Activated CD4-positive, CD25-positive, alpha-beta regulatory T cell treated with anti-CD3 and anti-CD28 coated beads, Interleukin-2, amount 50 U/mL, for 16 hours (primary cell): ENCODE measurements around the gene DGUOK.
"Not testable (repeated sequence)": the region's sequence is repeated elsewhere in the genome, so short reads cannot be mapped to it uniquely, and the experiment has no call there.

Experiments
- DNase-seq: peaks from one replicate; pipeline ENCODE4 v3.0.0-alpha.2; 2020; ENCODE audit warnings: low read depth, low spot score

Gene DGUOK

GRCh38 chr2:73926493-73927327 is at the start of gene DGUOK:
Gene DGUOK (plus strand): TSS chr2:73926880. CDS start chr2:73926911, 31 bp downstream.
- DNase-seq: peak; percentile 96

- no peak for DNase-seq
Observed at GRCh38 chr2:73877071-73877802, 49.4 kb upstream of the DGUOK start.

- not testable (repeated sequence) for DNase-seq
Observed at GRCh38 chr2:73877984-73878383, 48.7 kb upstream of the DGUOK start.

- no peak for DNase-seq
Observed at GRCh38 chr2:73885406-73885805, 41.3 kb upstream of the DGUOK start.

GRCh38 chr2:73886357-73886756 is 40.3 kb upstream of the DGUOK start:
- no peak for DNase-seq

- DNase-seq: not testable (repeated sequence)
Observed at GRCh38 chr2:73887596-73888353, 38.9 kb upstream of the DGUOK start.

GRCh38 chr2:73888388-73888787 is 38.3 kb upstream of the DGUOK start:
- no peak for DNase-seq

- DNase-seq: no peak
Observed at GRCh38 chr2:73889206-73889605, 37.5 kb upstream of the DGUOK start.

GRCh38 chr2:73890301-73891092 is 36.2 kb upstream of the DGUOK start:
- no peak for DNase-seq

- DNase-seq: no peak
Observed at GRCh38 chr2:73891276-73891901, 35.3 kb upstream of the DGUOK start.

GRCh38 chr2:73892631-73893329 is 33.9 kb upstream of the DGUOK start, which contains the start of gene ACTG2:
Gene ACTG2 (plus strand): TSS chr2:73893008. CDS start chr2:73901312, 8,304 bp downstream.
- no peak for DNase-seq

- DNase-seq: no peak
Observed at GRCh38 chr2:73893764-73894474, 32.8 kb upstream of the DGUOK start.

- DNase-seq: no peak
Observed at GRCh38 chr2:73894475-73894850, 32.2 kb upstream of the DGUOK start.

GRCh38 chr2:73894877-73895276 is 31.8 kb upstream of the DGUOK start:
- no peak for DNase-seq

- DNase-seq: no peak
Observed at GRCh38 chr2:73895473-73895872, 31.2 kb upstream of the DGUOK start.

- no peak for DNase-seq
Observed at GRCh38 chr2:73896362-73897239, 30.1 kb upstream of the DGUOK start.

GRCh38 chr2:73897240-73897583 is 29.5 kb upstream of the DGUOK start:
- DNase-seq: no peak

- no peak for DNase-seq
Observed at GRCh38 chr2:73897934-73898333, 28.7 kb upstream of the DGUOK start.
